Uterus (tissue), 2 donors: ENCODE results near the gene WWOX.

ENCODE experiments used
- CTCF ChIP-seq, 4 experiments: fragments of 200-600 bp in 2 of 4; fragments of 450-650 bp in 2 of 4; sonication (generic) in 2 of 4; IDR thresholded peaks; one replicate each; pipeline ENCODE4 v1.5.1; 2016 to 2019; ENCODE audit warnings: antibody characterized with exemption in 4 of 4, mild to moderate bottlenecking in 2 of 4, moderate library complexity in 1 of 4
- POLR2A ChIP-seq, 2 donors: fragments of 450-650 bp; IDR thresholded peaks; one replicate each; pipeline ENCODE4 v1.6.1; 2016; ENCODE audit warnings: antibody characterized with exemption in 2 of 2, mild to moderate bottlenecking in 1 of 2, moderate library complexity in 1 of 2

GRCh38 chr16:78737630-78738029 is 638.2 kb downstream of the WWOX start:
- TF ChIP-seq CTCF (IDR thresholded peaks at IDR 0.05) (no peak), POLR2A (IDR thresholded peaks at IDR 0.05) (no peak)
